Mesenchymal stem cell (in vitro differentiated cells and primary cell): ENCODE results near the gene TMEM182.

Source experiments
- DNase-seq: peaks from one replicate; pipeline ENCODE4 v3.0.0-alpha.2; 2013
- H2AFZ ChIP-seq: one replicate; pipeline ENCODE4 v1.6.1; 2013; ENCODE audit warnings: low read depth, mild to moderate bottlenecking, control low read depth, inconsistent platforms, low read length, moderate library complexity
- H2AK5ac ChIP-seq: 2 replicates; pipeline ENCODE4 v1.6.1; 2013; ENCODE audit warnings: low read length, moderate library complexity, mild to moderate bottlenecking, inconsistent platforms; ENCODE audit not compliant: severe bottlenecking
- H2BK120ac ChIP-seq: one replicate; pipeline ENCODE4 v1.6.1; 2013; ENCODE audit warnings: low read depth, mild to moderate bottlenecking, inconsistent platforms, low read length, moderate library complexity
- H2BK12ac ChIP-seq, 2 experiments: one replicate each; pipeline ENCODE4 v1.6.1; 2013; ENCODE audit warnings: inconsistent platforms in 2 of 2, low read length in 2 of 2, mild to moderate bottlenecking in 2 of 2, moderate library complexity in 2 of 2, control low read depth in 1 of 2
- H2BK15ac ChIP-seq: one replicate; pipeline ENCODE4 v1.6.1; 2013; ENCODE audit warnings: mild to moderate bottlenecking, low read depth, inconsistent platforms; ENCODE audit not compliant: poor library complexity, severe bottlenecking
- H2BK5ac ChIP-seq: 2 replicates; pipeline ENCODE4 v1.6.1; 2013; ENCODE audit warnings: low read depth, mild to moderate bottlenecking, low read length, control low read depth, inconsistent platforms; ENCODE audit not compliant: poor library complexity, severe bottlenecking
- H3K14ac ChIP-seq, 2 experiments: one replicate each; pipeline ENCODE4 v1.6.1; 2013; ENCODE audit warnings: inconsistent platforms in 2 of 2, low read length in 2 of 2, control low read depth in 1 of 2, mild to moderate bottlenecking in 1 of 2, moderate library complexity in 1 of 2
- H3K18ac ChIP-seq, 2 experiments: one replicate each; pipeline ENCODE4 v1.6.1; 2013; ENCODE audit warnings: inconsistent platforms in 2 of 2, low read length in 2 of 2, control low read depth in 1 of 2, low read depth in 1 of 2, mild to moderate bottlenecking in 1 of 2
- H3K23ac ChIP-seq, 2 experiments: one replicate each; pipeline ENCODE4 v1.6.1; 2013; ENCODE audit warnings: inconsistent platforms in 2 of 2, low read length in 2 of 2, mild to moderate bottlenecking in 2 of 2, moderate library complexity in 2 of 2, control low read depth in 1 of 2
- H3K27ac ChIP-seq: 2 replicates; pipeline ENCODE4 v1.5.1; 2013; ENCODE audit warnings: mild to moderate bottlenecking, moderate library complexity, low read length, control low read depth, inconsistent platforms; ENCODE audit not compliant: poor library complexity, severe bottlenecking
- H3K27me3 ChIP-seq, 2 experiments: 2 replicates each; pipeline versions ENCODE4 v1.6.1 to v1.7.0; 2013; ENCODE audit warnings: low read length in 2 of 2, mild to moderate bottlenecking in 2 of 2, moderate library complexity in 2 of 2, control low read depth in 1 of 2, inconsistent platforms in 1 of 2; ENCODE audit not compliant: control insufficient read depth in 1 of 2, insufficient read depth in 1 of 2
- H3K36me3 ChIP-seq, 2 experiments: 2 replicates each; pipeline versions ENCODE4 v1.6.1 to v1.7.0; 2013; ENCODE audit warnings: low read length in 2 of 2, control low read depth in 1 of 2, inconsistent platforms in 1 of 2, low read depth in 1 of 2, mild to moderate bottlenecking in 1 of 2; ENCODE audit not compliant: insufficient read depth in 2 of 2, control insufficient read depth in 1 of 2
- H3K4ac ChIP-seq, 2 experiments: one replicate each; pipeline ENCODE4 v1.6.1; 2013; ENCODE audit warnings: inconsistent platforms in 2 of 2, low read length in 2 of 2, mild to moderate bottlenecking in 2 of 2, moderate library complexity in 2 of 2, control low read depth in 1 of 2, low read depth in 1 of 2
- H3K4me1 ChIP-seq: 2 replicates; pipeline ENCODE4 v1.6.1; 2013; ENCODE audit warnings: low read depth, low read length, control low read depth; ENCODE audit not compliant: control insufficient read depth, insufficient read depth
- H3K4me2 ChIP-seq: 2 replicates; pipeline ENCODE4 v1.6.1; 2013; ENCODE audit warnings: low read length, mild to moderate bottlenecking, inconsistent platforms; ENCODE audit not compliant: poor library complexity, severe bottlenecking
- H3K4me3 ChIP-seq, 2 experiments: 2 replicates each; pipeline versions ENCODE4 v1.5.1 to v1.7.0; 2013; ENCODE audit warnings: low read length in 2 of 2, mild to moderate bottlenecking in 2 of 2, control low read depth in 1 of 2, low read depth in 1 of 2; ENCODE audit not compliant: insufficient read depth in 1 of 2
- H3K79me1 ChIP-seq: replicated peaks from 2 replicates; pipeline ENCODE4 v1.6.1; 2013; ENCODE audit warnings: mild to moderate bottlenecking, control low read depth, low read length, inconsistent platforms; ENCODE audit not compliant: poor library complexity, severe bottlenecking
- H3K9ac ChIP-seq: 2 replicates; pipeline ENCODE4 v1.7.0; 2013; ENCODE audit warnings: mild to moderate bottlenecking, low read length, moderate library complexity
- H3K9me3 ChIP-seq: 2 replicates; pipeline ENCODE4 v1.7.0; 2013; ENCODE audit warnings: mild to moderate bottlenecking, low read length; ENCODE audit not compliant: control insufficient read depth
- H4K8ac ChIP-seq: one replicate; pipeline ENCODE4 v1.6.1; 2013; ENCODE audit warnings: inconsistent platforms, mild to moderate bottlenecking, low read length, moderate library complexity
- H4K91ac ChIP-seq: one replicate; pipeline ENCODE4 v1.6.1; 2013; ENCODE audit warnings: mild to moderate bottlenecking, low read length, inconsistent platforms
- WGBS: methylation state at CpG from one replicate; pipeline ENCODE4 v1.1.7; 2013; ENCODE audit warnings: mixed read lengths; 5-methylcytosine and 5-hydroxymethylcytosine counted together

TMEM182 gene

GRCh38 chr2:102782187-102782586 lies 20.4 kb downstream of the TMEM182 start:
- H3K23ac ChIP-seq = no peak overlapping the region
- no peak overlapping the region for H4K8ac ChIP-seq
- H2BK12ac ChIP-seq = no peak overlapping the region
- no CpG with 5 or more reads among the region's 2 CpGs for WGBS
- H3K36me3 ChIP-seq = no peaks in the 10 kb centered on the region
- H3K18ac ChIP-seq = no peak overlapping the region
- no peak overlapping the region for H3K4me3 ChIP-seq
- H2BK120ac ChIP-seq = no peak overlapping the region
- peaks cover 2% of the 10 kb centered on the region for H3K79me1 ChIP-seq
- H3K9ac ChIP-seq = no peak overlapping the region
- no peak overlapping the region for H3K4me2 ChIP-seq
- H2BK15ac ChIP-seq = no peak overlapping the region
- H3K27me3 ChIP-seq = no peaks in the 10 kb centered on the region
- no peak overlapping the region for H3K27ac ChIP-seq
- no peak overlapping the region for H2AK5ac ChIP-seq
- no peak overlapping the region for H2BK5ac ChIP-seq
- H2AFZ ChIP-seq = no peak overlapping the region
- DNase-seq = no peak
- no peak overlapping the region for H3K4ac ChIP-seq
- H3K14ac ChIP-seq = no peak overlapping the region
- no peak overlapping the region for H4K91ac ChIP-seq
- peaks cover 1% of the 10 kb centered on the region for H3K4me1 ChIP-seq
- H3K9me3 ChIP-seq = no peaks in the 10 kb centered on the region

DNA sequence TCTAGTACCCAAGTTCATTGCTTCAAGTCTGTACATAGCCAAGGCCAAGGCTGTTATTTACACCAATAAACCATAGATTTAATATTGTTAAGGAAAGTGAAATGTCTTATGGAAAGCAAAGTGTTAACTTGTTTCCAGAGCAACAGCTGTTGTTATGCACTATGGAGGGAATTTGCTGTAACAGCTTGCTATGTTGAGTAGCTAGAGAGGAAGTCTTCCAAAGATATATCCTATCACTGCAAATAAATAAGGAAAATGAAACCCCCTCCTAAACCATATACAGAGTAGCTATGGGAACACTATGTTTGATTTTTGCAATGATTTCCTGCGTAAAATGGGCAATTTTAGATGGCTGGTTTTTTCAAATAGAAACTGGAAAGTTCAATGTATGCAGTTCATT lies 21.1 kb downstream of the TMEM182 start:
- 86% methylated on average over 1 of the region's 1 CpG for WGBS
- H2AK5ac ChIP-seq = no peak overlapping the region
- H3K36me3 ChIP-seq = no peaks in the 10 kb centered on the region
- no peak overlapping the region for H4K91ac ChIP-seq
- H2BK12ac ChIP-seq = no peak overlapping the region
- H3K14ac ChIP-seq = no peak overlapping the region
- no peak overlapping the region for H2BK120ac ChIP-seq
- no peak overlapping the region for H3K18ac ChIP-seq
- no peak overlapping the region for H3K4ac ChIP-seq
- no peak overlapping the region for H3K23ac ChIP-seq
- H3K4me3 ChIP-seq = no peak overlapping the region
- no peak overlapping the region for H3K4me2 ChIP-seq
- no peak overlapping the region for H2BK15ac ChIP-seq
- H3K27me3 ChIP-seq = no peaks in the 10 kb centered on the region
- no peak overlapping the region for H4K8ac ChIP-seq
- DNase-seq = no peak
- H3K27ac ChIP-seq = no peak overlapping the region
- peaks cover 2% of the 10 kb centered on the region for H3K79me1 ChIP-seq
- no peak overlapping the region for H3K9ac ChIP-seq
- no peak overlapping the region for H2BK5ac ChIP-seq
- H2AFZ ChIP-seq = no peak overlapping the region
- H3K9me3 ChIP-seq = no peaks in the 10 kb centered on the region
- H3K4me1 ChIP-seq = peaks cover 1% of the 10 kb centered on the region

DNA sequence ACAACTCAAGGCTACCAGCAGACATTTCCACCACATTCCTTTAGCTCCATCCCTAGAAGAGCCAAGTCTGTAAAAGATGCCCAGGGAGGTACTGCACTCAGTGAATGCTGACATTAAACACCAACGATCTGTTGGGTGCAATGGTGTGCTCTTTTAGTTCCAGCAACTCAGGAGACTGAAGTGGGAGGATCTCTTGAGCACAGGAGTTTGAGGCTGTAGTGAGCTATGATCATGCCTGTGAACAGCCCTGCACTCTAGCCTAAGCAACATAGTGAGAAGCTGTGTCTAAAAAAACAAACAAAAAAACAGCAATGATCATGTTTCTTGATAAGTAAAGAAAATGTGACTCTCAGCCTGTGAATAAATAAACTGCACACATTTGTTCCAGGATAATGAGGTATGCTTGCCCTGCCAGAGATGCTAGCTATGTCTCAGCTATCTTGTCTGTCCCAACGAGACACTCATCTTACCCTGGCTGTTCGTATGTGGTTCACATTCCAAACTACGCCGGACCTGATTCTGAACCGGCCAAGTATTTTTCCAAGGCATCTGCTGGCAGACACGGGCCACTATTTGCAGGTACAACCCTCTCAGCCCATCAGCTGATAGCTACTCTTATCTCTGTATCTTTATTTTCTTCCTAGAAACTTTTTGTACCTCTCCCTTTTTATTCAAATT lies 21.8 kb downstream of the TMEM182 start:
- Histone ChIP-seq H2BK15ac (no peak overlapping the region), H3K9me3 (no peaks in the 10 kb centered on the region), H4K91ac (no peak overlapping the region), H4K8ac (no peak overlapping the region), H3K27me3 (no peaks in the 10 kb centered on the region), H2BK5ac (no peak overlapping the region), H2AK5ac (no peak overlapping the region), H3K14ac (no peak overlapping the region), H2AFZ (no peak overlapping the region), H2BK12ac (no peak overlapping the region), H3K23ac (no peak overlapping the region), H3K4me1 (peaks cover 1% of the 10 kb centered on the region), H3K4me3 (no peak overlapping the region), H3K4ac (no peak overlapping the region), H3K9ac (no peak overlapping the region), H3K36me3 (no peaks in the 10 kb centered on the region), H3K79me1 (peaks cover 2% of the 10 kb centered on the region), H3K4me2 (no peak overlapping the region), H2BK120ac (no peak overlapping the region), H3K18ac (no peak overlapping the region), H3K27ac (no peak overlapping the region)
- 74% methylated on average over 7 of the region's 7 CpGs for WGBS
- no peak for DNase-seq

DNA sequence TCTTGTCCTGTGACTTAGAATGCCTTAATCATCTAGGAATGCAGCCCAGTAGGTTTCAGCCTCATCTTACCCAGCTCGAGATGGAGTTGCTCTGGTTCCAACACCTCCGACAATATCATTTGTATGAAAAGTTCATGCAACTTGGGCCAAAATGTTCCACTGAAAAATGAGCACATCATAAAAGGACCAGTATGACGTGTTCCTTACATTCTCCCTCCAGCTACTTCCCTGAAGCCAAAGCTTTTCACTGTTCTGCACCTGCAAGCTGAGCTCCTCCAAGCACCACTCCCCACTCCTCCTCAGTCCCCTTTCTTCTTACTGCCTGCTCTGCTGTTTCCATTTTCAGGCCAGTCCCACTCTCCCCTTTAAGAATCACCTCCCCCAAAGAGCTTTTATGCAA lies 23.1 kb downstream of the TMEM182 start:
- H3K9ac ChIP-seq = no peak overlapping the region
- H3K14ac ChIP-seq = no peak overlapping the region
- no peak overlapping the region for H3K18ac ChIP-seq
- no peak overlapping the region for H2AK5ac ChIP-seq
- H3K23ac ChIP-seq = no peak overlapping the region
- no peaks in the 10 kb centered on the region for H3K27me3 ChIP-seq
- no peak for DNase-seq
- no peak overlapping the region for H4K91ac ChIP-seq
- no peak overlapping the region for H2BK15ac ChIP-seq
- H3K79me1 ChIP-seq = peaks cover 2% of the 10 kb centered on the region
- H3K9me3 ChIP-seq = no peaks in the 10 kb centered on the region
- no peak overlapping the region for H3K4ac ChIP-seq
- H2BK5ac ChIP-seq = no peak overlapping the region
- no peak overlapping the region for H3K4me3 ChIP-seq
- H4K8ac ChIP-seq = no peak overlapping the region
- no peak overlapping the region for H2BK120ac ChIP-seq
- peaks cover 1% of the 10 kb centered on the region for H3K4me1 ChIP-seq
- WGBS = 84% methylated on average over 3 of the region's 3 CpGs
- H3K4me2 ChIP-seq = no peak overlapping the region
- no peak overlapping the region for H2BK12ac ChIP-seq
- H2AFZ ChIP-seq = no peak overlapping the region
- H3K36me3 ChIP-seq = no peaks in the 10 kb centered on the region
- no peak overlapping the region for H3K27ac ChIP-seq
